ENCODE results near the gene PLS3. TPM values are rescaled to one million over a fixed set of nuclear protein-coding genes. Genes with fewer than 3 reads are reported as not detected.

PLS3 gene
- total RNA-seq, 2 donors from 2014 or later: 33.4 to 40.1 TPM

- H3K36me3 ChIP-seq: peaks cover 26% of the 10 kb centered on the region
- no peak overlapping the region for H3K27ac ChIP-seq
- TF ChIP-seq CTCF (IDR thresholded peaks at IDR 0.05): no peak
- DNase-seq (ENCODE audit: low spot score): no peak
- H3K27me3 ChIP-seq: no peaks in the 10 kb centered on the region
- no peak overlapping the region for H3K4me3 ChIP-seq
- no peaks in the 10 kb centered on the region for H3K9me3 ChIP-seq
- H3K4me1 ChIP-seq: no peaks in the 10 kb centered on the region
Measured at GRCh38 chrX:115649461-115650063, 88.6 kb downstream of the PLS3 start.

GRCh38 chrX:115650449-115650848 lies 89.5 kb downstream of the PLS3 start:
- Histone ChIP-seq H3K27ac (no peak overlapping the region), H3K36me3 (peaks cover 17% of the 10 kb centered on the region), H3K4me1 (no peaks in the 10 kb centered on the region), H3K27me3 (no peaks in the 10 kb centered on the region), H3K9me3 (no peaks in the 10 kb centered on the region), H3K4me3 (no peak overlapping the region)
- no peak for DNase-seq (ENCODE audit: low spot score)
- TF ChIP-seq CTCF (IDR thresholded peaks at IDR 0.05): no peak

GRCh38 chrX:115650916-115651315 lies 89.9 kb downstream of the PLS3 start:
- Histone ChIP-seq H3K36me3 (peaks cover 12% of the 10 kb centered on the region), H3K27me3 (no peaks in the 10 kb centered on the region), H3K4me3 (no peak overlapping the region), H3K4me1 (no peaks in the 10 kb centered on the region), H3K9me3 (no peaks in the 10 kb centered on the region), H3K27ac (no peak overlapping the region)
- peak; percentile 21 to 72 for TF ChIP-seq CTCF (IDR thresholded peaks at IDR 0.05)
- no peak for DNase-seq (ENCODE audit: low spot score)

- DNase-seq (ENCODE audit: low spot score): no peak
- peaks cover 7% of the 10 kb centered on the region for H3K36me3 ChIP-seq
- TF ChIP-seq CTCF (IDR thresholded peaks at IDR 0.05): no peak
- no peaks in the 10 kb centered on the region for H3K27me3 ChIP-seq
- H3K4me3 ChIP-seq: no peak overlapping the region
- no peaks in the 10 kb centered on the region for H3K4me1 ChIP-seq
- no peak overlapping the region for H3K27ac ChIP-seq
- H3K9me3 ChIP-seq: no peaks in the 10 kb centered on the region
Measured at GRCh38 chrX:115652221-115652620, 91.2 kb downstream of the PLS3 start.

- no peak overlapping the region for H3K4me3 ChIP-seq
Measured at GRCh38 chrX:115665122-115665521, 104.1 kb downstream of the PLS3 start.

More at GRCh38 chrX:115665122-115665521, 104.1 kb downstream of the PLS3 start:
- Histone ChIP-seq H3K27ac (no peak overlapping the region), H3K36me3 (no peaks in the 10 kb centered on the region), H3K9me3 (no peaks in the 10 kb centered on the region), H3K4me1 (no peaks in the 10 kb centered on the region), H3K27me3 (no peaks in the 10 kb centered on the region)
- no peak for DNase-seq (ENCODE audit: low spot score)
- no peak for TF ChIP-seq CTCF (IDR thresholded peaks at IDR 0.05)

Data from right atrium auricular region (tissue), 2 donors.